Measurements from ENCODE around the gene SDHB.
"Not testable (repeated sequence)": the region's sequence is repeated elsewhere in the genome, so short reads cannot be mapped to it uniquely, and the experiment has no call there.

Gene SDHB

GRCh38 chr1:17075470-17076255, 21.8 kb upstream of the SDHB start:
- DNase-seq (ENCODE audit: extremely low read depth in 1 of 2, low read depth in 1 of 2) = no peak

GRCh38 chr1:17071794-17072193, 18.0 kb upstream of the SDHB start:
- no peak for DNase-seq (ENCODE audit: extremely low read depth in 1 of 2, low read depth in 1 of 2)

- DNase-seq (ENCODE audit: extremely low read depth in 1 of 2, low read depth in 1 of 2) = no peak
Observed at GRCh38 chr1:17070163-17070525, 16.3 kb upstream of the SDHB start.

- no peak for DNase-seq (ENCODE audit: extremely low read depth in 1 of 2, low read depth in 1 of 2)
Observed at GRCh38 chr1:17069452-17070162, 15.8 kb upstream of the SDHB start.

- DNase-seq (ENCODE audit: extremely low read depth in 1 of 2, low read depth in 1 of 2) = no peak
Observed at GRCh38 chr1:17068789-17069188, 15.0 kb upstream of the SDHB start.

GRCh38 chr1:17067465-17068240, 13.8 kb upstream of the SDHB start:
- DNase-seq (ENCODE audit: extremely low read depth in 1 of 2, low read depth in 1 of 2) = no peak

GRCh38 chr1:17067069-17067426, 13.2 kb upstream of the SDHB start:
- no peak for DNase-seq (ENCODE audit: extremely low read depth in 1 of 2, low read depth in 1 of 2)

- no peak for DNase-seq (ENCODE audit: extremely low read depth in 1 of 2, low read depth in 1 of 2)
Observed at GRCh38 chr1:17066361-17067068, 12.7 kb upstream of the SDHB start.

- no peak for DNase-seq (ENCODE audit: extremely low read depth in 1 of 2, low read depth in 1 of 2)
Observed at GRCh38 chr1:17065666-17066065, 11.8 kb upstream of the SDHB start.

- not testable (repeated sequence) for DNase-seq (ENCODE audit: extremely low read depth in 1 of 2, low read depth in 1 of 2)
Observed at GRCh38 chr1:17062751-17063150, 8.9 kb upstream of the SDHB start.

GRCh38 chr1:17061892-17062291, 8.1 kb upstream of the SDHB start:
- DNase-seq (ENCODE audit: extremely low read depth in 1 of 2, low read depth in 1 of 2) = no peak

- DNase-seq (ENCODE audit: extremely low read depth in 1 of 2, low read depth in 1 of 2) = no peak
Observed at GRCh38 chr1:17061486-17061885, 7.7 kb upstream of the SDHB start.

GRCh38 chr1:17060306-17060749, 6.5 kb upstream of the SDHB start:
- no peak for DNase-seq (ENCODE audit: extremely low read depth in 1 of 2, low read depth in 1 of 2)

- DNase-seq (ENCODE audit: extremely low read depth in 1 of 2, low read depth in 1 of 2) = no peak
Observed at GRCh38 chr1:17059391-17060305, 5.8 kb upstream of the SDHB start.

- no peak for DNase-seq (ENCODE audit: extremely low read depth in 1 of 2, low read depth in 1 of 2)
Observed at GRCh38 chr1:17056551-17056950, 2.7 kb upstream of the SDHB start.

GRCh38 chr1:17055801-17056200, 2.0 kb upstream of the SDHB start:
- no peak for DNase-seq (ENCODE audit: extremely low read depth in 1 of 2, low read depth in 1 of 2)

GRCh38 chr1:17053086-17053684, 647 bp downstream of the SDHB start:
- DNase-seq (ENCODE audit: extremely low read depth in 1 of 2, low read depth in 1 of 2) = no peak

- DNase-seq (ENCODE audit: extremely low read depth in 1 of 2, low read depth in 1 of 2) = no peak
Observed at GRCh38 chr1:17052641-17053040, 1.2 kb downstream of the SDHB start.

GRCh38 chr1:17052038-17052437, 1.8 kb downstream of the SDHB start:
- no peak for DNase-seq (ENCODE audit: extremely low read depth in 1 of 2, low read depth in 1 of 2)

GRCh38 chr1:17047924-17048323, 5.9 kb downstream of the SDHB start:
- no peak for DNase-seq (ENCODE audit: extremely low read depth in 1 of 2, low read depth in 1 of 2)
